HEK293 (cell line): Measurements from ENCODE around the gene FDXR.

Experiments
- GLI4 ChIP-seq: fragments of 450-650 bp; formaldehyde crosslinking; IDR thresholded peaks from 2 replicates; pipeline ENCODE4 v1.5.1; 2016; ENCODE audit warnings: missing biosample characterization, missing genetic modification characterization
- PRDM1 ChIP-seq: fragments of 450-650 bp; formaldehyde crosslinking; IDR thresholded peaks from 2 replicates; pipeline ENCODE4; 2016; ENCODE audit warnings: missing biosample characterization, missing genetic modification characterization
- SP7 ChIP-seq: fragments of 450-650 bp; formaldehyde crosslinking; IDR thresholded peaks from 2 replicates; pipeline ENCODE4 v1.5.1; 2016; ENCODE audit warnings: missing biosample characterization, missing genetic modification characterization
- TRIM28 ChIP-seq: IDR thresholded peaks from 2 replicates; pipeline ENCODE4 v1.6.1; 2011; ENCODE audit warnings: low read length, control low read depth, borderline replicate concordance
- ZBTB17 ChIP-seq: fragments of 450-650 bp; formaldehyde crosslinking; IDR thresholded peaks from 2 replicates; pipeline ENCODE4 v1.5.1; 2016; ENCODE audit warnings: missing biosample characterization, missing genetic modification characterization
- ZBTB7A ChIP-seq: fragments of 450-650 bp; formaldehyde crosslinking; IDR thresholded peaks from 2 replicates; pipeline ENCODE4 v1.5.1; 2016; ENCODE audit warnings: low read depth, missing biosample characterization, missing genetic modification characterization
- ZNF121 ChIP-seq: fragments of 450-650 bp; formaldehyde crosslinking; IDR thresholded peaks from 2 replicates; pipeline ENCODE4 v1.5.1; 2016; ENCODE audit warnings: missing biosample characterization, missing genetic modification characterization
- ZNF311 ChIP-seq: fragments of 450-650 bp; formaldehyde crosslinking; IDR thresholded peaks from 2 replicates; pipeline ENCODE4 v1.5.1; 2017; ENCODE audit warnings: missing biosample characterization, missing genetic modification characterization, borderline replicate concordance
- ZNF350 ChIP-seq: fragments of 450-650 bp; formaldehyde crosslinking; IDR thresholded peaks from 2 replicates; pipeline ENCODE4 v1.5.0; 2017; ENCODE audit warnings: missing biosample characterization, mild to moderate bottlenecking, missing genetic modification characterization
- ZNF354C ChIP-seq: fragments of 450-650 bp; formaldehyde crosslinking; IDR thresholded peaks from 2 replicates; pipeline ENCODE4 v1.5.1; 2016; ENCODE audit warnings: missing biosample characterization, missing genetic modification characterization, low read depth, borderline replicate concordance
- ZNF558 ChIP-seq: fragments of 450-650 bp; formaldehyde crosslinking; IDR thresholded peaks from 2 replicates; pipeline ENCODE4 v1.5.1; 2016; ENCODE audit warnings: missing biosample characterization, missing genetic modification characterization
- ZNF596 ChIP-seq: fragments of 450-650 bp; IDR thresholded peaks from 2 replicates; pipeline ENCODE4 v1.5.0; 2018; ENCODE audit warnings: missing biosample characterization, mild to moderate bottlenecking, missing genetic modification characterization, moderate library complexity
- ZNF664 ChIP-seq: fragments of 450-650 bp; formaldehyde crosslinking; IDR thresholded peaks from 2 replicates; pipeline ENCODE4 v1.5.1; 2016; ENCODE audit warnings: missing biosample characterization, missing genetic modification characterization
- ZNF747 ChIP-seq: fragments of 450-650 bp; formaldehyde crosslinking; IDR thresholded peaks from 2 replicates; pipeline ENCODE4 v1.5.1; 2016; ENCODE audit warnings: missing biosample characterization, missing genetic modification characterization
- ZSCAN30 ChIP-seq: fragments of 450-650 bp; IDR thresholded peaks from 2 replicates; pipeline ENCODE4 v1.5.1; 2018; ENCODE audit warnings: missing biosample characterization, mild to moderate bottlenecking, missing genetic modification characterization, moderate library complexity
- TF ChIP-seq, protein P1 (sequence below): fragments of 450-650 bp; formaldehyde crosslinking; IDR thresholded peaks from 2 replicates; pipeline ENCODE4 v1.5.1; 2016; ENCODE audit warnings: missing biosample characterization, missing genetic modification characterization, low read depth
- TF ChIP-seq, protein P2 (sequence below): fragments of 450-650 bp; formaldehyde crosslinking; IDR thresholded peaks from 2 replicates; pipeline ENCODE4 v1.5.1; 2016; ENCODE audit warnings: missing biosample characterization, missing genetic modification characterization
- TF ChIP-seq, protein P3 (sequence below): fragments of 450-650 bp; formaldehyde crosslinking; IDR thresholded peaks from 2 replicates; pipeline ENCODE4 v1.5.1; 2017; ENCODE audit warnings: missing biosample characterization, missing genetic modification characterization
- TF ChIP-seq, protein P4 (sequence below): fragments of 450-650 bp; formaldehyde crosslinking; IDR thresholded peaks from 2 replicates; pipeline ENCODE4 v1.5.1; 2016; ENCODE audit warnings: missing biosample characterization, missing genetic modification characterization
- TF ChIP-seq, protein P5 (sequence below): fragments of 450-650 bp; formaldehyde crosslinking; IDR thresholded peaks from 2 replicates; pipeline ENCODE4 v1.5.1; 2016; ENCODE audit warnings: missing biosample characterization, missing genetic modification characterization, low read depth
- TF ChIP-seq, protein P6 (sequence below): fragments of 450-650 bp; formaldehyde crosslinking; IDR thresholded peaks from 2 replicates; pipeline ENCODE4 v1.5.1; 2016; ENCODE audit warnings: missing biosample characterization, missing genetic modification characterization
- TF ChIP-seq, protein P7 (sequence below): fragments of 450-650 bp; formaldehyde crosslinking; conservative IDR thresholded peaks from 2 replicates; pipeline ENCODE4 v1.5.1; 2016; ENCODE audit warnings: low read depth, missing biosample characterization, missing genetic modification characterization

FDXR gene

DNA sequence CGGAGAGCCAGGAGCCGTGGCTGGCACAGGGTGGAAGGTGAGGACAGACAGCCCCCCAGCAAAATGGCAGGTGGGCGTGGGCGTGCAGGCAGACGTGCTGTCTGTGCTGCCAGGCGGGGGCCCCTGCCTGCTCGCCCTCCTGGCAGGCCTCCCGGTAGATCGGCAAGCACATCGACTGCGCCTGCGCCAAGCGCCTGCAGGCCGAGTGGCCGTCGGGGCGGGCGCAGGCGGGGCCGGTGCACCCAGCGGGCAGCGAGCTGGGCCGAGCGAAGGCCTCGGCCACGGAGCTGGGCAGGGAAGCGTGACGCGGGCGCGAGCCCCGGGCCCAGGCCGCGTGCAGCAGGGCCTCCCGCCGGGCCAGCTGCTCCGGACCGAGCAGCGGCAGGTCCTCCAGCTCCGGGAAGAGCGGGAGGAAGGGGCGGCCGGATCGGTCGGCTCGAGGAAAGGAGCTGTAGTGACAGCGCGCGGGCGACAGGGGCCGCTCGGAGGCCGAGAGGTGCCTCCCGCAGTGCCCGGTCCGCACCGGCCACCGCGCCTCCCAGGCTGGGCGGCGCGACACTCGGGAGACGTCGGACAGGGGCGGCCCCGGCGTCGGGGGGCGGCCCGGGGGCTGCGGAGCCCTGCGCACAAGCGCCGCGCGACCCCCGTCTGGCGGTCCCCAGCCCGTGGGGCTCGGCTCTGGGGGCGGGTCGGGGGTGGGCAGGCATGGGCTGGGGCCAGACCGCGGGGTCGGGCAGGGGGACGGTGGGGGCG is 30.0 kb downstream of the FDXR start (continued):
- TF ChIP-seq, protein P1, sequence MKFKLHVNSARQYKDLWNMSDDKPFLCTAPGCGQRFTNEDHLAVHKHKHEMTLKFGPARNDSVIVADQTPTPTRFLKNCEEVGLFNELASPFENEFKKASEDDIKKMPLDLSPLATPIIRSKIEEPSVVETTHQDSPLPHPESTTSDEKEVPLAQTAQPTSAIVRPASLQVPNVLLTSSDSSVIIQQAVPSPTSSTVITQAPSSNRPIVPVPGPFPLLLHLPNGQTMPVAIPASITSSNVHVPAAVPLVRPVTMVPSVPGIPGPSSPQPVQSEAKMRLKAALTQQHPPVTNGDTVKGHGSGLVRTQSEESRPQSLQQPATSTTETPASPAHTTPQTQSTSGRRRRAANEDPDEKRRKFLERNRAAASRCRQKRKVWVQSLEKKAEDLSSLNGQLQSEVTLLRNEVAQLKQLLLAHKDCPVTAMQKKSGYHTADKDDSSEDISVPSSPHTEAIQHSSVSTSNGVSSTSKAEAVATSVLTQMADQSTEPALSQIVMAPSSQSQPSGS (tag by site-specific recombination): no peak
- TF ChIP-seq, protein P2, sequence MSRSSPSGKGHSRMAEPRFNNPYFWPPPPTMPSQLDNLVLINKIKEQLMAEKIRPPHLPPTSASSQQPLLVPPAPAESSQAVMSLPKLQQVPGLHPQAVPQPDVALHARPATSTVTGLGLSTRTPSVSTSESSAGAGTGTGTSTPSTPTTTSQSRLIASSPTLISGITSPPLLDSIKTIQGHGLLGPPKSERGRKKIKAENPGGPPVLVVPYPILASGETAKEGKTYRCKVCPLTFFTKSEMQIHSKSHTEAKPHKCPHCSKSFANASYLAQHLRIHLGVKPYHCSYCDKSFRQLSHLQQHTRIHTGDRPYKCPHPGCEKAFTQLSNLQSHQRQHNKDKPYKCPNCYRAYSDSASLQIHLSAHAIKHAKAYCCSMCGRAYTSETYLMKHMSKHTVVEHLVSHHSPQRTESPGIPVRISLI: no peak
- TF ChIP-seq, protein P3, sequence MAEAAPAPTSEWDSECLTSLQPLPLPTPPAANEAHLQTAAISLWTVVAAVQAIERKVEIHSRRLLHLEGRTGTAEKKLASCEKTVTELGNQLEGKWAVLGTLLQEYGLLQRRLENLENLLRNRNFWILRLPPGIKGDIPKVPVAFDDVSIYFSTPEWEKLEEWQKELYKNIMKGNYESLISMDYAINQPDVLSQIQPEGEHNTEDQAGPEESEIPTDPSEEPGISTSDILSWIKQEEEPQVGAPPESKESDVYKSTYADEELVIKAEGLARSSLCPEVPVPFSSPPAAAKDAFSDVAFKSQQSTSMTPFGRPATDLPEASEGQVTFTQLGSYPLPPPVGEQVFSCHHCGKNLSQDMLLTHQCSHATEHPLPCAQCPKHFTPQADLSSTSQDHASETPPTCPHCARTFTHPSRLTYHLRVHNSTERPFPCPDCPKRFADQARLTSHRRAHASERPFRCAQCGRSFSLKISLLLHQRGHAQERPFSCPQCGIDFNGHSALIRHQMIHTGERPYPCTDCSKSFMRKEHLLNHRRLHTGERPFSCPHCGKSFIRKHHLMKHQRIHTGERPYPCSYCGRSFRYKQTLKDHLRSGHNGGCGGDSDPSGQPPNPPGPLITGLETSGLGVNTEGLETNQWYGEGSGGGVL (tag by site-specific recombination): peak; percentile 31; the same call in 1 of the 2 replicates
- no peak for TF ChIP-seq ZNF747
- TF ChIP-seq, protein P4, sequence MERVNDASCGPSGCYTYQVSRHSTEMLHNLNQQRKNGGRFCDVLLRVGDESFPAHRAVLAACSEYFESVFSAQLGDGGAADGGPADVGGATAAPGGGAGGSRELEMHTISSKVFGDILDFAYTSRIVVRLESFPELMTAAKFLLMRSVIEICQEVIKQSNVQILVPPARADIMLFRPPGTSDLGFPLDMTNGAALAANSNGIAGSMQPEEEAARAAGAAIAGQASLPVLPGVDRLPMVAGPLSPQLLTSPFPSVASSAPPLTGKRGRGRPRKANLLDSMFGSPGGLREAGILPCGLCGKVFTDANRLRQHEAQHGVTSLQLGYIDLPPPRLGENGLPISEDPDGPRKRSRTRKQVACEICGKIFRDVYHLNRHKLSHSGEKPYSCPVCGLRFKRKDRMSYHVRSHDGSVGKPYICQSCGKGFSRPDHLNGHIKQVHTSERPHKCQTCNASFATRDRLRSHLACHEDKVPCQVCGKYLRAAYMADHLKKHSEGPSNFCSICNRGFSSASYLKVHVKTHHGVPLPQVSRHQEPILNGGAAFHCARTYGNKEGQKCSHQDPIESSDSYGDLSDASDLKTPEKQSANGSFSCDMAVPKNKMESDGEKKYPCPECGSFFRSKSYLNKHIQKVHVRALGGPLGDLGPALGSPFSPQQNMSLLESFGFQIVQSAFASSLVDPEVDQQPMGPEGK: peak; percentile 86
- TF ChIP-seq PRDM1 (tag by site-specific recombination): no peak
- no peak for TF ChIP-seq TRIM28
- TF ChIP-seq ZNF664 (tag by site-specific recombination): no peak
- TF ChIP-seq ZNF311: no peak
- 0 out of 2 replicates have a peak, but pooled peaks have one; percentile 37 for TF ChIP-seq ZSCAN30 (tag by site-specific recombination)
- TF ChIP-seq SP7 (tag by site-specific recombination): no peak
- TF ChIP-seq ZNF596 (tag by site-specific recombination): peak; percentile 49; the same call in 1 of the 2 replicates
- no peak for TF ChIP-seq ZBTB7A
- no peak for TF ChIP-seq ZNF354C (tag by site-specific recombination)
- no peak for TF ChIP-seq ZNF558 (tag by site-specific recombination)
- TF ChIP-seq, protein P5, sequence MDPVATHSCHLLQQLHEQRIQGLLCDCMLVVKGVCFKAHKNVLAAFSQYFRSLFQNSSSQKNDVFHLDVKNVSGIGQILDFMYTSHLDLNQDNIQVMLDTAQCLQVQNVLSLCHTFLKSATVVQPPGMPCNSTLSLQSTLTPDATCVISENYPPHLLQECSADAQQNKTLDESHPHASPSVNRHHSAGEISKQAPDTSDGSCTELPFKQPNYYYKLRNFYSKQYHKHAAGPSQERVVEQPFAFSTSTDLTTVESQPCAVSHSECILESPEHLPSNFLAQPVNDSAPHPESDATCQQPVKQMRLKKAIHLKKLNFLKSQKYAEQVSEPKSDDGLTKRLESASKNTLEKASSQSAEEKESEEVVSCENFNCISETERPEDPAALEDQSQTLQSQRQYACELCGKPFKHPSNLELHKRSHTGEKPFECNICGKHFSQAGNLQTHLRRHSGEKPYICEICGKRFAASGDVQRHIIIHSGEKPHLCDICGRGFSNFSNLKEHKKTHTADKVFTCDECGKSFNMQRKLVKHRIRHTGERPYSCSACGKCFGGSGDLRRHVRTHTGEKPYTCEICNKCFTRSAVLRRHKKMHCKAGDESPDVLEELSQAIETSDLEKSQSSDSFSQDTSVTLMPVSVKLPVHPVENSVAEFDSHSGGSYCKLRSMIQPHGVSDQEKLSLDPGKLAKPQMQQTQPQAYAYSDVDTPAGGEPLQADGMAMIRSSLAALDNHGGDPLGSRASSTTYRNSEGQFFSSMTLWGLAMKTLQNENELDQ (tag by site-specific recombination): no peak
- TF ChIP-seq ZNF350 (tag by site-specific recombination): no peak
- TF ChIP-seq GLI4: no peak
- TF ChIP-seq ZBTB17: peak; percentile 89
- TF ChIP-seq, protein P6, sequence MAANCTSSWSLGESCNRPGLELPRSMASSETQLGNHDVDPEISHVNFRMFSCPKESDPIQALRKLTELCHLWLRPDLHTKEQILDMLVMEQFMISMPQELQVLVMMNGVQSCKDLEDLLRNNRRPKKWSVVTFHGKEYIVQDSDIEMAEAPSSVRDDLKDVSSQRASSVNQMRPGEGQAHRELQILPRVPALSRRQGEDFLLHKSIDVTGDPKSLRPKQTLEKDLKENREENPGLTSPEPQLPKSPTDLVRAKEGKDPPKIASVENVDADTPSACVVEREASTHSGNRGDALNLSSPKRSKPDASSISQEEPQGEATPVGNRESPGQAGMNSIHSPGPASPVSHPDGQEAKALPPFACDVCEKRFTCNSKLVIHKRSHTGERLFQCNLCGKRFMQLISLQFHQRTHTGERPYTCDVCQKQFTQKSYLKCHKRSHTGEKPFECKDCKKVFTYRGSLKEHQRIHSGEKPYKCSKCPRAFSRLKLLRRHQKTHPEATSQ (tag by site-specific recombination): no peak
- TF ChIP-seq, protein P7, sequence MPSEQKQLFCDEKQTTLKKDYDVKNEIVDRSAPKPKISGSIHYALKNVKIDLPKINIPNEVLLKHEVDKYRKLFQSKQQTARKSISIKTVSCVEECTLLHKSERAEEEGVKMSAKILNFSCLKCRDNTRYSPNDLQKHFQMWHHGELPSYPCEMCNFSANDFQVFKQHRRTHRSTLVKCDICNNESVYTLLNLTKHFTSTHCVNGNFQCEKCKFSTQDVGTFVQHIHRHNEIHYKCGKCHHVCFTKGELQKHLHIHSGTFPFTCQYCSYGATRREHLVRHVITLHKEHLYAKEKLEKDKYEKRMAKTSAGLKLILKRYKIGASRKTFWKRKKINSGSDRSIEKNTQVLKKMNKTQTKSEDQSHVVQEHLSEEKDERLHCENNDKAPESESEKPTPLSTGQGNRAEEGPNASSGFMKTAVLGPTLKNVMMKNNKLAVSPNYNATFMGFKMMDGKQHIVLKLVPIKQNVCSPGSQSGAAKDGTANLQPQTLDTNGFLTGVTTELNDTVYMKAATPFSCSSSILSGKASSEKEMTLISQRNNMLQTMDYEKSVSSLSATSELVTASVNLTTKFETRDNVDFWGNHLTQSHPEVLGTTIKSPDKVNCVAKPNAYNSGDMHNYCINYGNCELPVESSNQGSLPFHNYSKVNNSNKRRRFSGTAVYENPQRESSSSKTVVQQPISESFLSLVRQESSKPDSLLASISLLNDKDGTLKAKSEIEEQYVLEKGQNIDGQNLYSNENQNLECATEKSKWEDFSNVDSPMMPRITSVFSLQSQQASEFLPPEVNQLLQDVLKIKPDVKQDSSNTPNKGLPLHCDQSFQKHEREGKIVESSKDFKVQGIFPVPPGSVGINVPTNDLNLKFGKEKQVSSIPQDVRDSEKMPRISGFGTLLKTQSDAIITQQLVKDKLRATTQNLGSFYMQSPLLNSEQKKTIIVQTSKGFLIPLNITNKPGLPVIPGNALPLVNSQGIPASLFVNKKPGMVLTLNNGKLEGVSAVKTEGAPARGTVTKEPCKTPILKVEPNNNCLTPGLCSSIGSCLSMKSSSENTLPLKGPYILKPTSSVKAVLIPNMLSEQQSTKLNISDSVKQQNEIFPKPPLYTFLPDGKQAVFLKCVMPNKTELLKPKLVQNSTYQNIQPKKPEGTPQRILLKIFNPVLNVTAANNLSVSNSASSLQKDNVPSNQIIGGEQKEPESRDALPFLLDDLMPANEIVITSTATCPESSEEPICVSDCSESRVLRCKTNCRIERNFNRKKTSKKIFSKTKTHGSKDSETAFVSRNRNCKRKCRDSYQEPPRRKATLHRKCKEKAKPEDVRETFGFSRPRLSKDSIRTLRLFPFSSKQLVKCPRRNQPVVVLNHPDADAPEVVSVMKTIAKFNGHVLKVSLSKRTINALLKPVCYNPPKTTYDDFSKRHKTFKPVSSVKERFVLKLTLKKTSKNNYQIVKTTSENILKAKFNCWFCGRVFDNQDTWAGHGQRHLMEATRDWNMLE (tag by site-specific recombination): no peak
- no peak for TF ChIP-seq ZNF121 (tag by site-specific recombination)
